GM18868 (cell line): ENCODE measurements around the gene RHO.

Source experiments
- ATAC-seq: cut with Tn5 transposase; IDR thresholded peaks from one replicate; pipeline ENCODE4 v1.9.1; 2021; ENCODE audit warnings: mild to moderate bottlenecking, moderate library complexity; ENCODE audit not compliant: unreplicated experiment

RHO gene

GRCh38 chr3:129518581-129518980 lies 9.9 kb upstream of the RHO start:
- ATAC-seq, result no peak

GRCh38 chr3:129519449-129519848 lies 9.0 kb upstream of the RHO start:
- ATAC-seq, result no peak

- ATAC-seq, result no peak
These were observed 8.3 kb upstream of the RHO start for GRCh38 chr3:129519896-129520715.

- ATAC-seq, result no peak
These were observed 7.5 kb upstream of the RHO start for GRCh38 chr3:129520960-129521359.

DNA sequence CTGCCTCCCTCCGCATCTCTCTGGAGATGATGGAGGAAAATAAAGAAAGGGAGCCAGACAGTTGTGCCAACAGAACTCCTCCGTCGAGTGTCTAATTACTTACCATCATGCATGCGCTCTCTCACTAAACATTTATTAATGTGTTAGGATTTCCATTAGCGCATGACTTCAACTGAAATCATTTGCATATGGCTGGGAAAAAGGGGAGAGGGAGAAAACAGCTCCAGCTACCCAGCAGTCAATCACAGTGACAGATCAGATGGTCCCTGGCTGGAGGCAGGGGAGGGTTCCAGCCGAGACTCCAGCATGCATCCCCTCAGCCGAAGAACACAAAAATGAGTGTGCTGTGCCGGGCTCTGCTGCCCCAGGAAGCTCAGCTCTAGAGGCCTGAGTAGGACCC lies 6.8 kb upstream of the RHO start:
- ATAC-seq, result no peak

GRCh38 chr3:129522953-129523352 lies 5.5 kb upstream of the RHO start:
- ATAC-seq, result no peak

- ATAC-seq, result no peak
These were observed 4.4 kb upstream of the RHO start for GRCh38 chr3:129524081-129524480.

DNA sequence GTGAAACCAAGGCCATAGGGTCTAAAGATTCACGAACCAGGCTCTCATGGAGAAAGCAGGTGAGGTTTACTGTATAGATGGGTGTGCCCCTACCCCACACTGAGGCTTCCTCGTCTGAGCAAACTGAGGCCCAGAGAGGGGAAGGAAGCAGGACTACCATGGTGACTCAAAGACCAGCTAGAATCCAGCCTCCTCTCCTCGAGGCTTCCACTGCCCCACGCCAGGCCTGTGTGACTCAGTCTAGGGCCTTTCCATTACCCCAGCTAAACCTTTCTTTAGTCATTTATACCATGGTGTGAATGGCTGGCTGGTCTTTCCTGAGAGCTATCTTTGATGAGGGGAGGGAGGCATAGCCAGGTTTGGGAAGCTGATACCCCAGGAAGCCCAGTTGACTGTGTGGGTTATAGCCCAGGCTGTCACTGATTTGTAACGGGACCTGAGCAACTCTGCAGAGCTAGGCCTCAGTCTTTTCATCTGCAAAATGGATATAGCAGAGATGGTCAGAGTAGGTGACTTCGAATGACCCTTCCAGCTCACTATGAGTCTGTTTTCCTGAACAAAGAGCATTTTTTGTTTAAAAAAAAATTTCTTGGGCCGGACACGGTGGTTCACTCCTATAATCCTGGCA lies 3.0 kb upstream of the RHO start:
- ATAC-seq, result no peak

GRCh38 chr3:129526121-129526900 lies 2.1 kb upstream of the RHO start:
- peak; percentile 98 for ATAC-seq

DNA sequence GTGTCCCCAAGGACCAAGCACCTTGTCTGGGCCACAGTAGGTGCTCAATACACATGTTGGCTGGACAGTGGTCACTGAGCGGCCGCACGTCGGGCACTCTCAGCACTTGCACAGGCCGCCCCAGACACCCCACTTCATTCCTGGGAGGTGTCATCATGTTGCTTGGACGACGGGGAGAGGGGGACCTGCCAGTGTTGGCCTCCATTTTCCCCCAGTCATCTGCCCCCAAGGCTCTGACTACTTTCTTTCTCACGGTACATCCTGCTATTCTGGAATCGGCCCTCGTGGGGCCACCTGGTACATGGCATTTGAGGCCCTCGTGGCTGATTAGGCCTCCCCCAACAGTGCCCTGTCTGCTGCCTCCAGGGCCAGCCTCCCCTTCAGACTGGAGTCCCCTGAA lies 1.2 kb upstream of the RHO start:
- ATAC-seq, result no peak

DNA sequence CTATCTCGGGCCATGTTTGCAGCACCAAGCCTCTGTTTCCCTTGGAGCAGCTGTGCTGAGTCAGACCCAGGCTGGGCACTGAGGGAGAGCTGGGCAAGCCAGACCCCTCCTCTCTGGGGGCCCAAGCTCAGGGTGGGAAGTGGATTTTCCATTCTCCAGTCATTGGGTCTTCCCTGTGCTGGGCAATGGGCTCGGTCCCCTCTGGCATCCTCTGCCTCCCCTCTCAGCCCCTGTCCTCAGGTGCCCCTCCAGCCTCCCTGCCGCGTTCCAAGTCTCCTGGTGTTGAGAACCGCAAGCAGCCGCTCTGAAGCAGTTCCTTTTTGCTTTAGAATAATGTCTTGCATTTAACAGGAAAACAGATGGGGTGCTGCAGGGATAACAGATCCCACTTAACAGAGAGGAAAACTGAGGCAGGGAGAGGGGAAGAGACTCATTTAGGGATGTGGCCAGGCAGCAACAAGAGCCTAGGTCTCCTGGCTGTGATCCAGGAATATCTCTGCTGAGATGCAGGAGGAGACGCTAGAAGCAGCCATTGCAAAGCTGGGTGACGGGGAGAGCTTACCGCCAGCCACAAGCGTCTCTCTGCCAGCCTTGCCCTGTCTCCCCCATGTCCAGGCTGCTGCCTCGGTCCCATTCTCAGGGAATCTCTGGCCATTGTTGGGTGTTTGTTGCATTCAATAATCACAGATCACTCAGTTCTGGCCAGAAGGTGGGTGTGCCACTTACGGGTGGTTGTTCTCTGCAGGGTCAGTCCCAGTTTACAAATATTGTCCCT lies 1.2 kb downstream of the RHO start:
- no peak for ATAC-seq

GRCh38 chr3:129530251-129530791 lies 1.9 kb downstream of the RHO start:
- ATAC-seq, result no peak

DNA sequence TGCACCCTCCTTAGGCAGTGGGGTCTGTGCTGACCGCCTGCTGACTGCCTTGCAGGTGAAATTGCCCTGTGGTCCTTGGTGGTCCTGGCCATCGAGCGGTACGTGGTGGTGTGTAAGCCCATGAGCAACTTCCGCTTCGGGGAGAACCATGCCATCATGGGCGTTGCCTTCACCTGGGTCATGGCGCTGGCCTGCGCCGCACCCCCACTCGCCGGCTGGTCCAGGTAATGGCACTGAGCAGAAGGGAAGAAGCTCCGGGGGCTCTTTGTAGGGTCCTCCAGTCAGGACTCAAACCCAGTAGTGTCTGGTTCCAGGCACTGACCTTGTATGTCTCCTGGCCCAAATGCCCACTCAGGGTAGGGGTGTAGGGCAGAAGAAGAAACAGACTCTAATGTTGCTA lies 2.4 kb downstream of the RHO start:
- no peak for ATAC-seq

DNA sequence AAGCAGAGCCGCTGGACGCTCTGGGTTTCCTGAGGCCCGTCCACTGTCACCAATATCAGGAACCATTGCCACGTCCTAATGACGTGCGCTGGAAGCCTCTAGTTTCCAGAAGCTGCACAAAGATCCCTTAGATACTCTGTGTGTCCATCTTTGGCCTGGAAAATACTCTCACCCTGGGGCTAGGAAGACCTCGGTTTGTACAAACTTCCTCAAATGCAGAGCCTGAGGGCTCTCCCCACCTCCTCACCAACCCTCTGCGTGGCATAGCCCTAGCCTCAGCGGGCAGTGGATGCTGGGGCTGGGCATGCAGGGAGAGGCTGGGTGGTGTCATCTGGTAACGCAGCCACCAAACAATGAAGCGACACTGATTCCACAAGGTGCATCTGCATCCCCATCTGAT lies 3.3 kb downstream of the RHO start:
- no peak for ATAC-seq

- no peak for ATAC-seq
These were observed 3.8 kb downstream of the RHO start for GRCh38 chr3:129532261-129532660.

GRCh38 chr3:129533406-129533805 lies 5.0 kb downstream of the RHO start:
- no peak for ATAC-seq

DNA sequence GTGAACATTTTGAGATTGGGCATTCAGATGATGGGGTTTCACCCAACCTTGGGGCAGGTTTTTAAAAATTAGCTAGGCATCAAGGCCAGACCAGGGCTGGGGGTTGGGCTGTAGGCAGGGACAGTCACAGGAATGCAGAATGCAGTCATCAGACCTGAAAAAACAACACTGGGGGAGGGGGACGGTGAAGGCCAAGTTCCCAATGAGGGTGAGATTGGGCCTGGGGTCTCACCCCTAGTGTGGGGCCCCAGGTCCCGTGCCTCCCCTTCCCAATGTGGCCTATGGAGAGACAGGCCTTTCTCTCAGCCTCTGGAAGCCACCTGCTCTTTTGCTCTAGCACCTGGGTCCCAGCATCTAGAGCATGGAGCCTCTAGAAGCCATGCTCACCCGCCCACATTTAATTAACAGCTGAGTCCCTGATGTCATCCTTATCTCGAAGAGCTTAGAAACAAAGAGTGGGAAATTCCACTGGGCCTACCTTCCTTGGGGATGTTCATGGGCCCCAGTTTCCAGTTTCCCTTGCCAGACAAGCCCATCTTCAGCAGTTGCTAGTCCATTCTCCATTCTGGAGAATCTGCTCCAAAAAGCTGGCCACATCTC lies 6.1 kb downstream of the RHO start:
- no peak for ATAC-seq

DNA sequence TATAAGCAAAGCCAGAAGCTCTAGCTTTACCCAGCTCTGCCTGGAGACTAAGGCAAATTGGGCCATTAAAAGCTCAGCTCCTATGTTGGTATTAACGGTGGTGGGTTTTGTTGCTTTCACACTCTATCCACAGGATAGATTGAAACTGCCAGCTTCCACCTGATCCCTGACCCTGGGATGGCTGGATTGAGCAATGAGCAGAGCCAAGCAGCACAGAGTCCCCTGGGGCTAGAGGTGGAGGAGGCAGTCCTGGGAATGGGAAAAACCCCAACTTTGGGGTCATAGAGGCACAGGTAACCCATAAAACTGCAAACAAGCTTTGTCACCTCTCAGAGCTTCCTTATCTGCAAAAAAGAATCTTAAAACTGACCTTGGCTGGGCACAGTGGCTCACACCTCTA lies 6.6 kb downstream of the RHO start:
- no peak for ATAC-seq

GRCh38 chr3:129536374-129536667 lies 7.9 kb downstream of the RHO start:
- ATAC-seq, result no peak

DNA sequence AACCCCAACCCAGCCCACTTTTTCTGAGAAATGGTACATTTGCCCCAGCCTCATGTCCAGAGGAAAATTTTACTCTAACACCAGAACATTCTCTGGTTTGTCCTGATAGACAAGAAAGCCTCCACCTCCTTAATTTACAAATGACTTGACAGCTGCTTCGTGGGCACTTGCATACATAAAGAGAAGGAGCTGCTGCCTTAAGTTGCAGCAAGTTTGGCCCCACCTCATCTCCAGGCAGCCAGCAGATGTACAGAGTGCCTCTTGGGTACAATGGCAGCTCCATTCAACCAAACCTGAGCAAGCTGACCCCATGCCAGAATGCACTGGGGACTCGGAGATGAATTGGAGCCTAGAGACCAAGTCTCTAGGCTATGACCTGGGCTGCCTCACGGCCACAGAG lies 8.4 kb downstream of the RHO start:
- no peak for ATAC-seq

DNA sequence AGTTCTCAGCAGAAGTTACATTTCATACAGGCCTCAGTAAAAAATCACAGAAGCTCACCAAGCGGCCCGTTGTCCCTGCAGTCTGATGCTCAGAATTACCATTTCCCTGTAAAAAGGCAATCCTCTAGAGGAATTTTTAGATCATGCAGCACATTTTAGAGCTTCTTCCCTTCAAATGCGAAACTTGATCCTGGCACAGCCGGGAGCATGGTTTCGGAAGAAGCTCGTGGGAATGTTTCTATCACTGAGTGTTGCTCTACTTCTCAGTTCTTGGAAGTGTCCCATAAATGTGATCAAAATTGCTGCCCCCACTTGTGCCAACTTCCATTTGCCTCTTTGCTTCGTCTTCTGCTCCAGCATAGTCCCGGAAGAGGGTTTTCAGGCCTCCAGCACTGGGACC lies 10.8 kb downstream of the RHO start:
- no peak for ATAC-seq
